ENCODE results near the gene PTPRC. TPM values are rescaled to one million over a fixed set of nuclear protein-coding genes. Genes with fewer than 3 reads are reported as not detected.

PTPRC gene
- total RNA-seq, 2 donors from 2014 or later, result 27.1 to 86.8 TPM

- DNase-seq (ENCODE audit: low spot score) (no peak), ATAC-seq (ENCODE audit: insufficient number of reproducible peaks, low FRiP score, low read depth) (no peak)
- H3K4me1 ChIP-seq (ENCODE audit: control insufficient read depth in 1 of 2, low read depth in 2 of 2), result no peaks in the 10 kb centered on the region
- no peak overlapping the region for H3K4me3 ChIP-seq
- no peaks in the 10 kb centered on the region for H3K36me3 ChIP-seq
- no peaks in the 10 kb centered on the region for H3K27me3 ChIP-seq (replicated peaks; ENCODE audit: insufficient read depth)
- no peaks in the 10 kb centered on the region for H3K9me3 ChIP-seq
- no peak for TF ChIP-seq CTCF (IDR thresholded peaks at IDR 0.05)
- H3K27ac ChIP-seq, result no peak overlapping the region
These were observed 33.9 kb upstream of the PTPRC start for GRCh38 chr1:198604975-198605374.

GRCh38 chr1:198605406-198605805 is 33.4 kb upstream of the PTPRC start:
- TF ChIP-seq CTCF (IDR thresholded peaks at IDR 0.05), result no peak
- Histone ChIP-seq H3K36me3 (no peaks in the 10 kb centered on the region), H3K4me1 (ENCODE audit: control insufficient read depth in 1 of 2, low read depth in 2 of 2) (no peaks in the 10 kb centered on the region), H3K27ac (no peak overlapping the region), H3K9me3 (no peaks in the 10 kb centered on the region), H3K27me3 (replicated peaks; ENCODE audit: insufficient read depth) (no peaks in the 10 kb centered on the region), H3K4me3 (no peak overlapping the region)
- DNase-seq (ENCODE audit: low spot score), result no peak
- ATAC-seq (ENCODE audit: insufficient number of reproducible peaks, low FRiP score, low read depth), result no peak

- Histone ChIP-seq H3K4me1 (ENCODE audit: control insufficient read depth in 1 of 2, low read depth in 2 of 2) (no peaks in the 10 kb centered on the region), H3K27ac (no peak overlapping the region), H3K27me3 (replicated peaks; ENCODE audit: insufficient read depth) (no peaks in the 10 kb centered on the region), H3K4me3 (no peak overlapping the region), H3K36me3 (no peaks in the 10 kb centered on the region), H3K9me3 (no peaks in the 10 kb centered on the region)
- ATAC-seq (ENCODE audit: insufficient number of reproducible peaks, low FRiP score, low read depth) (no peak), DNase-seq (ENCODE audit: low spot score) (no peak)
- no peak for TF ChIP-seq CTCF (IDR thresholded peaks at IDR 0.05)
These were observed 32.8 kb upstream of the PTPRC start for GRCh38 chr1:198606020-198606438.

- DNase-seq (ENCODE audit: low spot score) (no peak), ATAC-seq (ENCODE audit: insufficient number of reproducible peaks, low FRiP score, low read depth) (no peak)
- no peaks in the 10 kb centered on the region for H3K36me3 ChIP-seq
- no peak for TF ChIP-seq CTCF (IDR thresholded peaks at IDR 0.05)
- no peak overlapping the region for H3K4me3 ChIP-seq
- no peaks in the 10 kb centered on the region for H3K4me1 ChIP-seq (ENCODE audit: control insufficient read depth in 1 of 2, low read depth in 2 of 2)
- no peak overlapping the region for H3K27ac ChIP-seq
- no peaks in the 10 kb centered on the region for H3K27me3 ChIP-seq (replicated peaks; ENCODE audit: insufficient read depth)
- H3K9me3 ChIP-seq, result no peaks in the 10 kb centered on the region
These were observed 31.1 kb upstream of the PTPRC start for GRCh38 chr1:198607714-198608113.

- no peak for DNase-seq (ENCODE audit: low spot score)
- no peaks in the 10 kb centered on the region for H3K27me3 ChIP-seq (replicated peaks; ENCODE audit: insufficient read depth)
- H3K4me1 ChIP-seq (ENCODE audit: control insufficient read depth in 1 of 2, low read depth in 2 of 2), result no peaks in the 10 kb centered on the region
- H3K9me3 ChIP-seq, result no peaks in the 10 kb centered on the region
- no peak overlapping the region for H3K4me3 ChIP-seq
- H3K36me3 ChIP-seq, result no peaks in the 10 kb centered on the region
- ATAC-seq (ENCODE audit: insufficient number of reproducible peaks, low FRiP score, low read depth), result no peak
- TF ChIP-seq CTCF (IDR thresholded peaks at IDR 0.05), result no peak
- H3K27ac ChIP-seq, result no peak overlapping the region
These were observed 28.5 kb upstream of the PTPRC start for GRCh38 chr1:198610362-198610761.
